Adipose tissue (tissue), 3 donors: ENCODE results near the gene SLC2A4RG. TPM values are rescaled to one million over a fixed set of nuclear protein-coding genes. Genes with fewer than 3 reads are reported as not detected.

ENCODE experiments used
- H3K27ac ChIP-seq: one replicate; pipeline ENCODE4 v1.5.1; 2013; ENCODE audit warnings: low read depth, low read length
- WGBS, 3 donors: extraction: QIAGEN DNeasy Blood & Tissue Kit; methylation state at CpG; one replicate each; pipeline ENCODE4 v1.1.7; 2013; 5-methylcytosine and 5-hydroxymethylcytosine counted together
- polyA plus RNA-seq, 3 donors: library from polyadenylated mRNA; stranded (reverse); fragments of 200-250 nt; gene quantifications; one replicate each; pipeline ENCODE4 v1.2.3, GENCODE V29; 2013
- donor health status: healthy with polysubstance abuse.
- donor health status: Bipolar disorder and iron deficiency.
- donor health status: healthy.

Gene SLC2A4RG
- polyA plus RNA-seq, 3 donors, result 28.3 to 137 (median 72.8) TPM

GRCh38 chr20:63697868-63698545 lies 41.6 kb upstream of the SLC2A4RG start:
- no peak overlapping the region for H3K27ac ChIP-seq
- WGBS, 3 donors, result 74 to 86% (median 81%) methylated on average over 40 of the region's 40 CpGs

DNA sequence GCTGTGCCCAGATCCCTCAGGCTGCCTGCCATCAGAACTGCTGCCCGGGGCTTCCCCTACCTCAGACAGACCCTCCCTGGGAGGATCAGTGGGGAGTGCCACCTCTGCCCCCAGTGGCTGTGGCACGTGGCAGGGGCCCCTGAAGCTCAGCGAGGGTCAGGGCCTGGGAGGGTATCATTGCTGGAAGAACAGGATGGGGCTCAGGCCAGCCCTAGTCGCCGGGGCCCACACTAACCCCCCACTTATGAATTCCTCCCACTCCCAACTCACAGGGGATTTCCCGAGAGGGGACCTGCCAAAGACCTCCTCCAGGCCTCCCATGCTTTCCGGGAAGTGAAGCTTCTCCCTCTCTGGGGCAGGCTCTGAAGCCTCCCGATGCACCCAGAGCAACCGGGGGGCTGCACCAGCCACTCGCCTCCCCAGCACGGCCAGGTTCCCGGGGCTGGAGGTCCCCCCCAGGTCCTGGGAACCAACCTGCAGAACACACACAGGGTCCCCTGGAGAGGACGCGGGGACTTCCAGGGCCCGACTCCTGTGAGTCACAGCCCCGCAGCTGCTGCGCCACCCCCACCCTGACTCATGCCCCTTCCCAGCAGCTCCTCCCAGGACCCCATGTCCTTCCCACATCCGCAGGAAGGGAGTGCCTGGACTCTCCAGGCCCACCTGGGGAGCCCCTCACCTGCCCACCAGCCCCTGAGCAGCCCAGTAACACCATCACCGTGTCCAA lies 40.7 kb upstream of the SLC2A4RG start:
- H3K27ac ChIP-seq, result peak overlapping the region; percentile 53
- 36 to 70% (median 36%) methylated on average over 17 to 19 of the region's 19 CpGs for WGBS, 3 donors

- WGBS, 3 donors, result 72 to 81% (median 78%) methylated on average over 24 of the region's 24 CpGs
- H3K27ac ChIP-seq, result peak overlapping the region; percentile 53
Observed at GRCh38 chr20:63699466-63700198, 39.9 kb upstream of the SLC2A4RG start.

GRCh38 chr20:63700199-63701050 lies 39.2 kb upstream of the SLC2A4RG start:
- H3K27ac ChIP-seq, result no peak overlapping the region
- WGBS, 3 donors, result 84 to 90% (median 88%) methylated on average over 41 to 43 of the region's 43 CpGs

DNA sequence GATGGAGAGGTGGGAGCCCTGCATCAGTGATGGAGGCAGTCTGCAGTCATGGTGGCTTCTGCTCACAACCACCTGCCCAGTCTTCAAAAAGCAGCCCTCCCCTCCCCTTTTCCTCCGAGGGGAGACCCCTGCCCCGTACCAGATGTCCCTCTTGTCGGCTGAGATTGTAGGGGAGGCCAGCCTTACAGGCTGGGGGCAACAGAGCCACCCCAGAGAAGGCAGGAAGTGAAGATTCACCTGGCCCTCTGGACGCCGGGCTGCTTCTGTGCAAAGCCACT lies 38.6 kb upstream of the SLC2A4RG start:
- H3K27ac ChIP-seq, result no peak overlapping the region
- 76 to 83% (median 83%) methylated on average over 4 to 5 of the region's 5 CpGs for WGBS, 3 donors

GRCh38 chr20:63701329-63702035 lies 38.1 kb upstream of the SLC2A4RG start:
- no peak overlapping the region for H3K27ac ChIP-seq
- 79 to 86% (median 82%) methylated on average over 10 to 14 of the region's 14 CpGs for WGBS, 3 donors

GRCh38 chr20:63702036-63702665 lies 37.4 kb upstream of the SLC2A4RG start:
- H3K27ac ChIP-seq, result no peak overlapping the region
- WGBS, 3 donors, result 89 to 92% (median 92%) methylated on average over 16 of the region's 16 CpGs

- 59 to 77% (median 72%) methylated on average over 13 of the region's 13 CpGs for WGBS, 3 donors
- H3K27ac ChIP-seq, result no peak overlapping the region
Observed at GRCh38 chr20:63702751-63703470, 36.7 kb upstream of the SLC2A4RG start.

GRCh38 chr20:63703471-63703975 lies 36.1 kb upstream of the SLC2A4RG start:
- H3K27ac ChIP-seq, result no peak overlapping the region
- 84 to 90% (median 88%) methylated on average over 15 of the region's 15 CpGs for WGBS, 3 donors

- H3K27ac ChIP-seq, result no peak overlapping the region
- 81 to 91% (median 87%) methylated on average over 11 of the region's 11 CpGs for WGBS, 3 donors
Observed at GRCh38 chr20:63703976-63704748, 35.4 kb upstream of the SLC2A4RG start.

- 80 to 86% (median 85%) methylated on average over 6 of the region's 6 CpGs for WGBS, 3 donors
- H3K27ac ChIP-seq, result no peak overlapping the region
Observed at GRCh38 chr20:63704749-63705117, 34.8 kb upstream of the SLC2A4RG start.

GRCh38 chr20:63705232-63706026 lies 34.1 kb upstream of the SLC2A4RG start:
- no peak overlapping the region for H3K27ac ChIP-seq
- 87 to 91% (median 89%) methylated on average over 8 of the region's 8 CpGs for WGBS, 3 donors

GRCh38 chr20:63706027-63706695 lies 33.4 kb upstream of the SLC2A4RG start:
- H3K27ac ChIP-seq, result no peak overlapping the region
- 74 to 86% (median 77%) methylated on average over 10 to 12 of the region's 12 CpGs for WGBS, 3 donors

DNA sequence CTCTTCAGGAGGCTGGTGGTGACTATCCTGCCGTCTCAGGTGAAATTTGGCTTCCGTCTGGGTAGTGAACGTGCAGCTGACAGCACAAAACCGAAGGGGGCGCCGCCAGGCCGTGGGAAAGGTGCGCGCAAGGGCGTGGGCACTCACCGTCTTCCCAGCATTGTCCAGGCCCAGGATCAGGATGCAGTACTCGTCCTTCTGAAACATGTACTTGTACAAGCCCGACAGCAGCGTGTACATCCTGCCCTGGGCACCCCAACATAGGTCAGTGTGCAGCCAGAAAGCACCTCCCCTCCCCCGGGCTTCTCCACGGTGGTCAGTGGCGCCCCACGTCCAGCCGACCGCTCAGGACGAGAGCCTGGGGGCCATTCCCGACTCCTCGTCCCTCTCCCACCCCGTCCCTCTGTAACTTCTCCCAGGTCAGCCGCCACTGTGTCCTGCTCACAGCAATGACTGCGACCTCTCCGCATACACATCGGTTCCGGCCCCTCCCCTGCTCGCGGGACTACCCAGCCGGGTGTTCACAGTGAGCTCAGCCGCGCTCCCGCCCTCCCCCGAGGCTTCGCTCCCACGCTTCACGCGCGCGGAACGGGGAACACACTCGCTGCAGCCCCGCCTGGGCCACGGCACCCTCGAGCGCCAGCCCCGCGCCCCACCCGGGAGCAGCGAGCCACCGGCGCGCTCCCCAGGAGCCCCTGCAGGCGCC lies 32.6 kb upstream of the SLC2A4RG start:
- WGBS, 3 donors, result 1 to 4% (median 3%) methylated on average over 53 to 56 of the region's 56 CpGs
- peak overlapping the region; percentile 11 for H3K27ac ChIP-seq
